BJ (cell line): ENCODE measurements around the gene CFAP141. TPM values are rescaled to one million over a fixed set of nuclear protein-coding genes. Genes with fewer than 3 reads are reported as not detected.

ENCODE experiments used
- CTCF ChIA-PET: fragments of 350-600 bp; formaldehyde crosslinking; extraction: SDS; loops from one replicate; lab custom pipeline; 2021; ENCODE audit warnings: antibody characterized with exemption, inconsistent platforms; lab: Yijun Ruan, JAX
- POLR2A ChIA-PET: fragments of 300-600 bp; sonication (Branson Sonifier 250); formaldehyde crosslinking; extraction: SDS; loops from one replicate; lab custom pipeline; 2021; ENCODE audit warnings: antibody characterized with exemption; lab: Charles Lee
- DNase-seq: peaks from one replicate; pipeline ENCODE4 v3.0.0-alpha.2; 2011; ENCODE audit warnings: low read depth
- H3K27me3 ChIP-seq: 2 replicates; pipeline ENCODE4 v1.6.0; 2011; ENCODE audit warnings: low read length; ENCODE audit not compliant: control insufficient read depth, insufficient read depth
- H3K36me3 ChIP-seq: 2 replicates; pipeline ENCODE4 v1.5.1; 2011; ENCODE audit warnings: low read length; ENCODE audit not compliant: control insufficient read depth, insufficient read depth
- H3K4me3 ChIP-seq: 2 replicates; pipeline ENCODE4 v1.5.1; 2011; ENCODE audit warnings: low read depth, mild to moderate bottlenecking, control low read depth, low read length
- CTCF ChIP-seq: IDR thresholded peaks from 2 replicates; pipeline ENCODE4 v1.5.1; 2011; ENCODE audit warnings: low read depth, mild to moderate bottlenecking, control low read depth, inconsistent platforms, low read length, moderate library complexity; ENCODE audit not compliant: insufficient read depth
- polyA plus RNA-seq: library from polyadenylated mRNA; depleted of rRNA; stranded (reverse); fragments of >200 nt; gene quantifications from 2 replicates; pipeline ENCODE4 v1.2.3, GENCODE V29; 2011

Gene CFAP141
- polyA plus RNA-seq, 1 experiment: not detected

- POLR2A ChIA-PET: no interaction called here
- Histone ChIP-seq H3K36me3 (no peaks in the 10 kb centered on the region), H3K4me3 (no peak overlapping the region), H3K27me3 (no peaks in the 10 kb centered on the region; the same call in 1 of the 2 replicates)
- CTCF ChIA-PET: no interaction called here
- no peak for DNase-seq
- TF ChIP-seq CTCF: peak; percentile 54
Measured at GRCh38 chr1:154186177-154186576, 20.0 kb downstream of the CFAP141 start.

GRCh38 chr1:154183046-154183915 is 22.9 kb downstream of the CFAP141 start:
- peak; percentile 71 for DNase-seq
- H3K4me3 ChIP-seq: peak overlapping the region; percentile 99
- ChIA-PET POLR2A (no interaction called here), CTCF (interaction anchor here (1.2 kb wide), 1 partner anchor 16 kb away, joined by 5 read pairs; no protein-coding TSS in a partner anchor)
- H3K36me3 ChIP-seq: no peaks in the 10 kb centered on the region
- TF ChIP-seq CTCF: no peak
- no peaks in the 10 kb centered on the region; the same call in 1 of the 2 replicates for H3K27me3 ChIP-seq

- ChIA-PET CTCF (interaction anchor here (1.2 kb wide), 1 partner anchor 17 kb away, joined by 5 read pairs; no protein-coding TSS in a partner anchor), POLR2A (interaction anchor here (0.7 kb wide), 1 partner anchor 236 kb away, joined by 3 read pairs; no protein-coding TSS in a partner anchor)
- no peak for DNase-seq
- H3K27me3 ChIP-seq: no peaks in the 10 kb centered on the region; the same call in 1 of the 2 replicates
- H3K36me3 ChIP-seq: no peaks in the 10 kb centered on the region
- peak overlapping the region; percentile 99 for H3K4me3 ChIP-seq
- 0 out of 2 replicates have a peak, but pooled peaks have one; percentile 3 for TF ChIP-seq CTCF
Measured at GRCh38 chr1:154182344-154183045, 23.6 kb downstream of the CFAP141 start.

- ChIA-PET POLR2A (interaction anchor here (0.7 kb wide), 1 partner anchor 235 kb away, joined by 3 read pairs; no protein-coding TSS in a partner anchor), CTCF (interaction anchor here (1.2 kb wide), 1 partner anchor 17 kb away, joined by 5 read pairs; no protein-coding TSS in a partner anchor)
- no peak for DNase-seq
- H3K4me3 ChIP-seq: peak overlapping the region; percentile 99
- H3K27me3 ChIP-seq: no peaks in the 10 kb centered on the region; the same call in 1 of the 2 replicates
- no peaks in the 10 kb centered on the region for H3K36me3 ChIP-seq
- no peak for TF ChIP-seq CTCF
Measured at GRCh38 chr1:154181944-154182343, 24.2 kb downstream of the CFAP141 start.
